ENCODE results near the gene SLC10A1.

SLC10A1 gene

DNA sequence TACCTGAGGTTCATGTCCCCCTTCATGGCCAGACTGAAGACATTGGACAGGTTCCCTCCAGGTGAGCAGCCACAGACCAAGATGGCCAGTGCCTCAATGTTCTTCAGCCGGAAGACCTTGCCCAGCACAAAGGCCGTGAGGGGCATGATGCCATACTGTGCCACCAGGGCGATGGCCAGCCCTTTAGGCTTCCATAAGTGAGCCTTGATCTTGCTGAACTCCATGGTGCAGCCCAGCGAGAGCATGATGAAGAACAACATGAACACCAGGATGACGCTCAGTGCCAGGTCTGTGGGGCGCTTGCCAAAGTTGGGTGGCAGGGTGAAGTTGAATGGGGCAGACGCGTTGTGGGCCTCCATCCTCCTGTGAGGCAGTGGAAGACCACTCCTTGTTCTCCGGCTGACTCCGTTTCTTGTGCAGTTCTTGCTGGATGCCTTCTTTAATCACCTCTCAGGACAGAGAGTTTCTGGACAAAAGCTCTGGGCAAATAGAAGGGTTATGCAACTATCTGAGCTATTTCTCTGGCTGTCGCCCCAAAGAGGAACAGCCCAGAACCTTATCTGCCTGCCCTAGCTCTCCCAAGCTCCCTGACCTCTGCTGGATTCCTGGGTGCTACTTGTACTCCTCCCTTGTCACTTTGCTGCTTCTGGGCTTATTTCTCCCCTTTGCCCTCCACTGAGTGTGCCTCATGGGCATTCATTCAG is at the start of gene SLC10A1:
SLC10A1 (minus strand) TSS at position 445 of the 704 bp plus-strand sequence; CDS start at position 359, 86 bp downstream.
- ATAC-seq: no peak
- H3K4me3 Mint-ChIP-seq: no peak within 1 kb of the TSS
- no peaks in the 10 kb centered on the region for H3K9me3 Mint-ChIP-seq
- H3K4me1 Mint-ChIP-seq: no peaks in the 10 kb centered on the region
- no peak within 1 kb of the TSS for H3K27ac Mint-ChIP-seq
- H3K36me3 Mint-ChIP-seq: no peaks in the 10 kb centered on the region
- DNase-seq (ENCODE audit: low spot score in 2 of 2): no peak

DNA sequence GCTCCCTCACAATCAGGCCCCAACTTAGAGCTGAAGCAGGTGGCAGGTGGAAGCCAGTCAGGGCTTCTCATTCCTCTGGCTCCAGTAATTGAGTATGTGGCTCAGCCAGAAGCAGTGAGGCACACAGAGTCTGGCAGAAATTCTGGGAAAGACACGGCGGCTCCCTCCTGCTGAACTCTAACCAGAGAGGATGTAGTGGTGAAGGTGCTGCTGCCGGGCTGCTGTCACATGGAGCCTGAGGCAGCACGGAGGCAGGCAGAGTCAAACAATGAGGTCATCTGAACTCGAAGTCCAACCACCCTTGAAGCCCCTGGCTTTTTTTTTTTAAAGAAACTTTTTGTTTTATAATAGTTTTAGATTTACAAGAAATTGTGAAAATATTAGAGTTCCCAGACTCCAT is 48.7 kb upstream of the SLC10A1 start:
- H3K36me3 Mint-ChIP-seq: no peaks in the 10 kb centered on the region
- ATAC-seq (peak; percentile 33), DNase-seq (ENCODE audit: low spot score in 2 of 2) (no peak)
- H3K4me3 Mint-ChIP-seq: no peak overlapping the region
- no peaks in the 10 kb centered on the region for H3K4me1 Mint-ChIP-seq
- no peak overlapping the region for H3K27ac Mint-ChIP-seq
- no peaks in the 10 kb centered on the region for H3K9me3 Mint-ChIP-seq

DNA sequence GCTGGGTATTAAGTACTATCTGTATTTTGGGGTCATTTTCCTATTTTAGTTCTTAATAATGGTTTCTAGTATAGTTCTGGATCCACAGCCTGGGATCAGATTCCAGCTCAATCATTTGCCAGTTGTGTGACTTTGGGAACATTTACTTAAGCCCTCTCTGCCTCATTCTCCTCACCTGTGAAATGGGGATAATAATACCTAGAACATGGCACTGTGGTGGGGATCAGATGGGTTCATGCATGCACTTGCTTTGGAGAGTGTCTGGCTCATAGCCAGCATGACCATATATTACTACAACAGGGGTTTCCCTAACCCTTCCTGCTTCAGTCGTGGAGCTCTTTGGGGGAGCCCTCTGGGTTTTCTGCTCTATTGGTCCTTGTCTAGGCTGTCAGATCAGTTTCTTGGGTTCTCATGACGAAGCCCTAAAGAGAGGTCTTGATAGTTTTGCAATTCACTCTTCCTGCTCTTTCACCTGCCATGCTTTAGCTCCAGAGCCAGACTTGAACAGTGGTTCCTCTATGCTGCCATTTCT is 48.1 kb upstream of the SLC10A1 start:
- Mint-ChIP-seq H3K36me3 (no peaks in the 10 kb centered on the region), H3K4me1 (no peaks in the 10 kb centered on the region), H3K9me3 (no peaks in the 10 kb centered on the region), H3K4me3 (no peak overlapping the region), H3K27ac (no peak overlapping the region)
- DNase-seq (ENCODE audit: low spot score in 2 of 2) (no peak), ATAC-seq (no peak)

DNA sequence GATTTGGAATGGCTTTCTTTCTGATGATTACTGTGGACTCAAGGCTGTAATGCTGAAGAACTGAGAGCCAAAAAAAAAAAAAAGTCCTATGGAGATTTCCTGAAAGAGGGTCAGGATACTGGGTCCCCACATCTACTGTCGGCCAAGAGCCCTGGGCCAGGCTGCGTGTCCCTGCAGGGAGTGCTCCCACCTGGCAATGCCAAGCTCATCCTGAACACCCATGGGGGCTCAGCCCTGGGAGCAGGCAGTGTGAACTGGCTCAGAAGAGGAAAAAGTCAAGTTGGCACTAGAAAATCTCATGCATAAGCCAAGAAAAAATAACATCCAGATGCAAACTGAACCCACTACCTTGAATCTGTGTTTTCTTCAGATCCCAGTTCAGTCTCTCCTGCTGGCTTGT is 47.1 kb upstream of the SLC10A1 start:
- no peak overlapping the region for H3K4me3 Mint-ChIP-seq
- ATAC-seq (no peak), DNase-seq (ENCODE audit: low spot score in 2 of 2) (no peak)
- no peaks in the 10 kb centered on the region for H3K4me1 Mint-ChIP-seq
- H3K36me3 Mint-ChIP-seq: no peaks in the 10 kb centered on the region
- H3K9me3 Mint-ChIP-seq: no peaks in the 10 kb centered on the region
- H3K27ac Mint-ChIP-seq: no peak overlapping the region

DNA sequence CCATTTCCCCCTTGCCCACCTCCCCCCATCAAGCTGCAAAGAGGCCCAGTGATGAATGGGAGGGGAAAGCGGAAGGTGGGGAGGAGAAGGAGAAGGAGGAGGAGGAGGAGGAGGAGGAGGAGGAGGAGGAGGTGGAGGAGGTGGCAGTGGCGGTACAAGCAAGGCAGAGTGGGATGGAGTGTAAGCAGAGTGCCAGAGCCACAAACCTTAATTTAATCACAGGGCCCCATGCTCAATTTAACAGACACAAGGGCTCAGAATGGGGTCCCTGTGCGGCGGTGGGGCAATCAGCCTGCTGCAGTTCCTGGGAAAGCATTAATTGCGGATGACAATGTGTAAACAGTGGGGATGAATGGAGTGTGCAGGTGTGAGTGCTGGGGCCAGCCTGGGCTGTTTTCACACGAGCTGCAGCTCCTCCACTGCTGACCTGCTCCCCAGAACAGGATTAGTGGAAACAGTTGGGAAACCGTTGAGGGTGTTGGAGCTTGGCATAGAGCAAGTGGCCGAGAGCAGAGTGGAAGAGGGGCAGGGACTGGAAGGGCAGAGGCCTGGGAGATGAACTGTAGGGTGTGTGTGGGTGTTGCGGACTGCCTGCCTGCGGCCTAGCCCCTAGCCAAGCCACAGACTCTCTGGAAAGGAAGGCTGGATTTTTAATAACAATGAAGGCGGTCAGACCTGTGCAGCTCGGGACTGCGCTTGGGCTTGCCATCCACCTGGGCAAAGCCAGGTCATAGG is 45.8 kb upstream of the SLC10A1 start:
- Mint-ChIP-seq H3K9me3 (no peaks in the 10 kb centered on the region), H3K36me3 (no peaks in the 10 kb centered on the region), H3K27ac (no peak overlapping the region), H3K4me1 (no peaks in the 10 kb centered on the region), H3K4me3 (no peak overlapping the region)
- DNase-seq (ENCODE audit: low spot score in 2 of 2) (no peak), ATAC-seq (no peak)

DNA sequence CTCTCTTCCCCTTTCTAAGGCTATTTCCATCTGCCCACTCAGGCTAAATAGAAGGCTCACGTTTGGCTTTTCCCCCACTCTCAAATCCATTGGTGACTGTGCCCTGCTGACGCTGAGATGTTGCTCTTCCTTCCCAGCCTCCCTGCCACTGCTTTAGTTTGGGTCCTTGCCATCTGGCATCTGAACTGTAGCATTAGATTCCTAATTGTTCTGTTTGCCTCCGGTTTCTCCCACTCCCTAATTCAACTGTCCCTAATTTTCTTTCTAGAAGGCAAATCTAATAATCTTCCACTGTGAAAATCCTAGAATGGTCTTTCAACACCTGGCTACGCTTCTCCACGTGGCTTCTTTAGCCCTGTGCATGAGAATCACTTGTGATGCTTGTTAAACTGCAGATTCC is 44.6 kb upstream of the SLC10A1 start:
- Mint-ChIP-seq H3K4me3 (no peak overlapping the region), H3K36me3 (no peaks in the 10 kb centered on the region), H3K9me3 (no peaks in the 10 kb centered on the region), H3K4me1 (no peaks in the 10 kb centered on the region), H3K27ac (no peak overlapping the region)
- ATAC-seq: no peak
- no peak for DNase-seq (ENCODE audit: low spot score in 2 of 2)

DNA sequence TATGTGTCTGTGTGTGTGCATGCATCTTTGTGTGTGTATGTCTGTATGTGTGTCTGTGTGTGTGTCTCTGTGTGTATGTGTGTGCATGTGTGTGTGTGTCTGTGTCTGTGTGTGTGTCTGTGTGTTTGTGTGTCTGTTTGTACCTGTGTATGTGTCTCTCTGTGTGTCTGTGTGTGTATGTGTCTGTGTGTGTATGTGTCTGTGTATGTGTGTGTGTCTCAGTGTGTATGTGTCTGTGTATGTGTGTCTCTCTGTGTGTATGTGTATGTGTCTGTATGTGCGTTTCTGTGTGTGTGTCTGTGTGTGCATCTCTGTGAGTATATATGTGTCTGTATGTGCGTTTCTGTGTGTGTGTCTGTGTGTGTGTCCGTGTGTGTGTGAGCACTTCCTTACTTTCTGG is 42.6 kb upstream of the SLC10A1 start:
- no peak for ATAC-seq
- no peak for DNase-seq (ENCODE audit: low spot score in 2 of 2)
- H3K27ac Mint-ChIP-seq: no peak overlapping the region
- H3K4me3 Mint-ChIP-seq: no peak overlapping the region
- H3K4me1 Mint-ChIP-seq: no peaks in the 10 kb centered on the region
- no peaks in the 10 kb centered on the region for H3K36me3 Mint-ChIP-seq
- H3K9me3 Mint-ChIP-seq: no peaks in the 10 kb centered on the region

DNA sequence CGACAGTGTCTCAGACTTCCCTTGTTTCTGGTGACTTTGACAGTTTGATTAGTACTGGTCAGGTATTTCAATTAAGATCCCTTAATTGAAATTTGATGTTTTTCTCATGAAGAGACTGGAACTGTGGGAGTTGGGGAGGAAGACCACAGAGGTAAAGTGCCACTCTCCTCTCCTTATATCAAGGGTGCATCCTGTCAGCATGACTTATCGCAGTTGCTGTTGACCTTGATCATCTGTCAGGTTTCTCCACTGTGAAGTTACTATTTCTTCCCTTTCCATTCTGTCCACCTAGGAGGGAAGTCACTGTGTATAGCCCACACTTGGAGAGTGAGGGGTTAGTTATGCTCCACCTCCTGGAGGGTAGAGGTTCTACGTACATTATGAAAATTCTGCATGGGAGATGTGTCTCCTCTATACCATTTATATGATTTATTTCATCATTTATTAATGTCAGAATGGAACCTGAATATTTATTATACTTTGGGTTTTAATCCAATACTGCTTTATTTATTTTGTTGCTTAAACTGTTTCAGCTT is 41.9 kb upstream of the SLC10A1 start:
- Mint-ChIP-seq H3K4me3 (no peak overlapping the region), H3K9me3 (no peaks in the 10 kb centered on the region), H3K4me1 (no peaks in the 10 kb centered on the region), H3K27ac (no peak overlapping the region), H3K36me3 (no peaks in the 10 kb centered on the region)
- no peak for ATAC-seq
- no peak for DNase-seq (ENCODE audit: low spot score in 2 of 2)

DNA sequence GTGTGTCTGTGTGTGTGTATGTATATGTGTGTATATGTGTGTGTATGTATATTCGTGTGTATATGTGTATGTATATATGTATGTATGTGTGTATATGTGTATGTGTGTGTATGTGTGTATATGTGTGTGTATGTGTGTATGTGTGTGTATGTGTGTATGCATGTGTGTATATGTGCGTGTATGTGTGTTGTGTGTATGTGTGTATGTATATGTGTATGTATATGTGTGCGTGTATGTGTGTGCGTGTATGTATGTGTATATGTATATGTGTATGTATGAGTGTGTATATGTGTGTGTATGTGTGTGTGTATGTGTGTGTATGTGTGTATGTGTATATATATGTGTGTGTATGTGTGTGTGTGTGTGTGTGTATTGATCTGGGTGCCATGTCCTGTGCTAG is 31.8 kb upstream of the SLC10A1 start:
- H3K9me3 Mint-ChIP-seq: no peaks in the 10 kb centered on the region
- H3K27ac Mint-ChIP-seq: no peak overlapping the region
- no peak overlapping the region for H3K4me3 Mint-ChIP-seq
- no peaks in the 10 kb centered on the region for H3K4me1 Mint-ChIP-seq
- no peaks in the 10 kb centered on the region for H3K36me3 Mint-ChIP-seq
- no peak for DNase-seq (ENCODE audit: low spot score in 2 of 2)
- no peak for ATAC-seq

DNA sequence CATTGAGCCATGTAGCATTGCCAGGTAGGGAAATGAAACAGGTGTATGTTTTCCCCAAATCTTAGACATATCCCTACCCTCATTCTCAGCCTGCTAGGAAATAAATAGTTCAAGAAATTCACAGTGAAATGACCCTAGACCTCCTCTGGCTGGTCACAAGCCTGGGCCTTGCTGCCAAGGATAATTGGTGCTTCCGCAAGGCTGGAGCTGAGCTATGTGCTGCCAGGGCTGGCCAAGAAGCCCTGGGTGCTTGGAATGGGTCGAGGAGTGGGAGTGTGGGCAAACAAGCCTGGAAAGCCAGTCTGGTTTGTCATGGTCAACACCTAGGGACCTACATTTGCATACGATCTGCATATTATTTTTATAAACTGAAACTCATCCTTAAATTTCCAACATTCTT is 31.3 kb upstream of the SLC10A1 start:
- Mint-ChIP-seq H3K4me1 (no peaks in the 10 kb centered on the region), H3K36me3 (no peaks in the 10 kb centered on the region), H3K27ac (no peak overlapping the region), H3K9me3 (no peaks in the 10 kb centered on the region), H3K4me3 (no peak overlapping the region)
- DNase-seq (ENCODE audit: low spot score in 2 of 2): no peak
- no peak for ATAC-seq

DNA sequence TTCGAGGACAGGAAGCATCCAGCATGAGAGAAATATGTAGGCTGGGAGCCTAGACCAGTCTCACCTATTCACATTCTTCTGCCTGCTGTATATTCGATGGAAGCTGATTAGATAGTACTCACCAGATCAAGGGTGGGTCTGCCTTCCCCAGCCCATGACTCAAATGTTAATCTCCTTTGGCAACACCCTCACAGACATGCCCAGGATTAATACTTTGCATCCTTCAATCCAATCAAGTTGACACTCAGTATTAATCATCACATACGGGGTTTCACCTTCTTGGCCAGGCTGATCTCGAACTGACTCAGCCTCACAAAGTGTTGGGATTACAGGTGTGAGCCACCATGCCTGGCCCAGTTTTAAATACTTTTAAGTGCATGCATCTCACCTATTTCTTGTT is 30.5 kb upstream of the SLC10A1 start:
- Mint-ChIP-seq H3K36me3 (no peaks in the 10 kb centered on the region), H3K27ac (no peak overlapping the region), H3K4me1 (no peaks in the 10 kb centered on the region), H3K9me3 (no peaks in the 10 kb centered on the region), H3K4me3 (no peak overlapping the region)
- ATAC-seq: peak; percentile 84
- DNase-seq (ENCODE audit: low spot score in 2 of 2): no peak

DNA sequence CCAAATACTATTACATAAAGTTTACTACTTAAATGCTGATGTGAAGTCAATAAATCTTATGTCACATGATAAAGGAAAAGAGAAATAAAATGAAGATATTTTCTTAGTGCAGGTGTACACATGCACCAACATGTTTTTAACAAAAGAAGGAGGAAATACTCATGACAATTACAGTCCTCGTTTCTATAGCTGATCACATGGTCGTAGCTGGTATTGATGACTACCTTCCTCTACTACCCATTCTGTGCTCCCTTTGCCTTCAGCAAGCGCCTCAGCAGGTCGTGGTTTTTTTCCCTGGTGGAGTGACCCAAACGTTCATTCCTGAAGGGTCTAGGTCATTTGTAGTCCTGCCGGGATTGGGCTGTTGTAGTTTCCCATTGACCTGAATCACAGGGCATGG is 25.4 kb upstream of the SLC10A1 start:
- Mint-ChIP-seq H3K27ac (no peak overlapping the region), H3K36me3 (no peaks in the 10 kb centered on the region), H3K4me3 (no peak overlapping the region), H3K9me3 (no peaks in the 10 kb centered on the region), H3K4me1 (no peaks in the 10 kb centered on the region)
- DNase-seq (ENCODE audit: low spot score in 2 of 2) (no peak), ATAC-seq (no peak)

DNA sequence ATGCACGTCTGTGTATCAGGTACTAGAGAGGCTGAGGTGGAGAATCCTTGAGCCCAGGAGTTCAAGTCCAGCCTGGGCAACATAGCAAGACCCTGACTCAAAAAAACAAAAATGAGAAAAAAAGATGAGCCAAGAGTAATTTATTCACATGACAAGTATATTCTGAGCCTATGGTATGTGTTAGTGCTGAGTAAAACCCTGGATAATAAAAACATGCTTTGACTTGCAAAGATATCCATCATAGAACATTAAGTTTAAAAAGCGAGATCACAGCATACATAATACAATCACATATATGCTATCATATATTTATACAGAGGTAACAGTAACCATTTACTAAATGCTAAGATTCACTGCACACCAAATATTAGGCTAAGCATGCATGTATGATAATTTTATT is 23.9 kb upstream of the SLC10A1 start:
- H3K4me3 Mint-ChIP-seq: no peak overlapping the region
- no peaks in the 10 kb centered on the region for H3K4me1 Mint-ChIP-seq
- no peak for DNase-seq (ENCODE audit: low spot score in 2 of 2)
- no peak for ATAC-seq
- no peaks in the 10 kb centered on the region for H3K9me3 Mint-ChIP-seq
- H3K27ac Mint-ChIP-seq: no peak overlapping the region
- no peaks in the 10 kb centered on the region for H3K36me3 Mint-ChIP-seq

DNA sequence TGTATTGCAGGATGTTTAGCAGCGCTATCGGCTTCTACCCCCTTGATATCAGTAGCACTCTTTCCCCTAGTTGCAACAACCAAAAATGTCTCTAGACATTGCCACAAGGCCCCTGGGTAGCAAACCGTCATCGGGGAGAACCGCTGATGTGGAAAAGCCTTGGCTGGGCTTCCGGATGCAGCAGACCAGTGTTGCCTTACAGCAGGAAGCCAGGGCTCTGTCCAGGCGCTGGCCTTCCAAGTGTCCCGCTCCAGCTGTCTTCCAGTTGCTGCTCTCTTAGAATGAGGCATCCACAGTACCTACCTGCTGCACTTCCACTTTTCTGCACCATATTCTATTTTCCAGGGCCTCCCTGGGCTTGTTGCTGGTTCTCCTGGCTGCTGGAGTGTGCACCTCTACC is 22.6 kb upstream of the SLC10A1 start:
- ATAC-seq: no peak
- Mint-ChIP-seq H3K27ac (no peak overlapping the region), H3K9me3 (no peaks in the 10 kb centered on the region), H3K4me1 (no peaks in the 10 kb centered on the region), H3K4me3 (no peak overlapping the region), H3K36me3 (no peaks in the 10 kb centered on the region)
- no peak for DNase-seq (ENCODE audit: low spot score in 2 of 2)

DNA sequence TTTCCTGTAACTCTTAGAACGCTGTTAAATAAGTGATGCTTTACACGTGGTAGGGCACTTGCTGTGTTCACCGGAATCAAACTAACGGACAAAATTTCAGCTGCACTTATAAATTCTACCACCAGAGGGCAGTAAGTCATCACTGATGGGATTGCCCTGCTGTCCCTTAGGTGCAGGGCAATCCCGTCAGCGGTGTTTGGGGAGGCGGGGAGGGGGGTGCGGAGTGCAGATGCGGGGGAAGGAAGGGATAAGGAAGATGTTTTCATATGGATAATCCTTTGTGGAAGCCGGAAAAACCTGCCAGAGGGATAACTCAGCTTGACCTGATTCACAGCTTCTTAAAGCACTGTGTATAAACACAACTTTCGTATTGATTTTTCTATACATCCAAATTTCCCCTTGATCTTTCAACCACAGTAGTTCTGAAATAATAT is 21.7 kb upstream of the SLC10A1 start:
- Mint-ChIP-seq H3K27ac (no peak overlapping the region), H3K4me1 (no peaks in the 10 kb centered on the region), H3K9me3 (no peaks in the 10 kb centered on the region), H3K4me3 (no peak overlapping the region), H3K36me3 (no peaks in the 10 kb centered on the region)
- DNase-seq (ENCODE audit: low spot score in 2 of 2): peak; percentile 72 to 84
- ATAC-seq: peak; percentile 83

DNA sequence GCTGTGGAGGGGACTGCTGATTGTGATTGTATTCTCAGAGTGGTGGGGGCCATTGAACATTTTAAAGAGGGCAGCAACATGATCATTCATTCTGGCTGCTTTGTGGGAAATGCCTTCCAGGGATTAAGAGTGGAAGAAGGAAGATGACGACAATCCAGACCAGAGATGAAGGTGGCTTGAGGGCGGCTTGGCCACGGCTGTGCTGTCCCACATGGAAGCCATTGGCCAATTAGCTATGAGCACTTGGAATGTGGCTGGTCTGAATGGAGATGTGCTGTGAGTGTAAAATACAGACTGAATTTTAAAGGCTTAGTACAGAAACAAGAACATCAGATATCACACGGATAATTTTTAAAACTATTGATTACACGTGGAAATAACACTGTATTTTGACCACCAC is 19.2 kb upstream of the SLC10A1 start:
- no peak overlapping the region for H3K27ac Mint-ChIP-seq
- no peaks in the 10 kb centered on the region for H3K36me3 Mint-ChIP-seq
- H3K4me3 Mint-ChIP-seq: no peak overlapping the region
- H3K9me3 Mint-ChIP-seq: no peaks in the 10 kb centered on the region
- DNase-seq (ENCODE audit: low spot score in 2 of 2) (no peak), ATAC-seq (no peak)
- no peaks in the 10 kb centered on the region for H3K4me1 Mint-ChIP-seq

Measured in stimulated activated effector memory CD8-positive, alpha-beta T cell treated with anti-CD3 and anti-CD28 coated beads, Interleukin-12 subunit alpha, Interleukin-12 subunit beta, amount 100 ng/mL, for 72 hours (primary cell).